ENCODE results near the gene LIMK2. TPM values are rescaled to one million over a fixed set of nuclear protein-coding genes. Genes with fewer than 3 reads are reported as not detected.

Gene LIMK2
- total and polyA plus RNA-seq, 10 of the 15 experiments (the other 5 are each of a cell fraction or from before 2014, with no cell fraction given), result 2.9 to 40.4 (median 26.7) TPM

DNA sequence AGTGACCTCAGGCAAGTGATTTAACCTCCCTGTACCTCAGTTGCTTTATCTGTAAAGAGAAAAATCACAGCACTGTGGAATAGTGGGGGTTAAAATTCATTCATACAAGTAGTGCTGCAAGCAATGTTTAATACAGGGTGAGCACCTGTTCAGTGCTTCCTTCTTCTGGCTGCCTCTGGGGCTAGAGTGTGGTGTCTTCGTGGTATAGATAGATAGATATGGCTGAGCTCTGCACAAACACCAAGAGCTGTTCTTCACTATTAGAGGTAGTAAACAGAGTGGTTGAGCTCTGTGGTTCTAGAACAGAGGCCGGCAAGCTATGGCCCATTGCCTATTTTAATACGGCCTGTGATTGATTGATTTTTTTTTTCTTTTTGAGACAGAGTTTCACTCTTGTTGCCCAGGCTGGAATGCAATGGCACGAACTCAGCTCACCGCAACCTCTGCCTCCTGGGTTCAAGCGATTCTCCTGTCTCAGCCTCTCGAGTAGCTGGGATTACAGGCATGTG lies 32.9 kb downstream of the LIMK2 start:
- ATAC-seq (no peak), DNase-seq (ENCODE audit: low read depth, low spot score) (no peak), FAIRE-seq (no peak)
- no peaks in the 10 kb centered on the region for H3K4me1 ChIP-seq (ENCODE audit: control insufficient read depth, insufficient read depth, low read length)
- H3K4me3 ChIP-seq, result no peak overlapping the region
- H4K20me1 ChIP-seq (ENCODE audit: control insufficient read depth, insufficient read depth), result no peaks in the 10 kb centered on the region; the same call in 1 of the 2 replicates
- peaks cover 10% of the 10 kb centered on the region in 2 experiments for H3K36me3 ChIP-seq (ENCODE audit: control insufficient read depth in 2 of 2, insufficient read depth in 2 of 2, low read length in 1 of 2)
- H3K27ac ChIP-seq (ENCODE audit: control insufficient read depth, insufficient read depth), result no peak overlapping the region
- intact Hi-C loops (cut with micrococcal nuclease; ENCODE audit: unreplicated experiment) (no loop called here), in situ Hi-C loops (cut with MboI) (no loop called here)
- no peak overlapping the region for H3K9ac ChIP-seq (ENCODE audit: control insufficient read depth, insufficient read depth, low read length)
- no peak overlapping the region for H3K4me2 ChIP-seq (ENCODE audit: control insufficient read depth, insufficient read depth)
- 84% methylated on average over 7 of the region's 7 CpGs for WGBS (ENCODE audit: insufficient coverage, insufficient replicate concordance, low lambda C conversion rate, missing lambda C conversion rate)
- no peaks in the 10 kb centered on the region for H3K9me3 ChIP-seq (replicated peaks; ENCODE audit: control insufficient read depth, insufficient read depth, low read length)
- H3K27me3 ChIP-seq (replicated peaks in 1 of 2; ENCODE audit: control insufficient read depth in 2 of 2, insufficient read depth in 2 of 2, low read length in 1 of 2), result no peaks in the 10 kb centered on the region
- TF ChIP-seq PKNOX1 (IDR thresholded peaks at IDR 0.05) (no peak), RUNX3 (IDR thresholded peaks at IDR 0.05; ENCODE audit: low read length) (no peak), JUND (IDR thresholded peaks at IDR 0.05; ENCODE audit: low read depth, low read length) (no peak), ATF7 (IDR thresholded peaks at IDR 0.05; ENCODE audit: low read depth) (no peak), TCF7 (IDR thresholded peaks at IDR 0.05; ENCODE audit: borderline replicate concordance) (no peak), BHLHE40 (IDR thresholded peaks at IDR 0.05; ENCODE audit: borderline replicate concordance in 1 of 2, low read depth in 2 of 2, low read length in 1 of 2) (no peak), PAX5 (IDR thresholded peaks at IDR 0.05; ENCODE audit: borderline replicate concordance, low read depth, low read length) (no peak), IRF3 (IDR thresholded peaks at IDR 0.05) (no peak), IKZF1 (conservative IDR thresholded peaks at IDR 0.05) (no peak), CEBPB (IDR thresholded peaks at IDR 0.05; ENCODE audit: borderline replicate concordance in 1 of 2, low read depth in 2 of 2, low read length in 2 of 2) (no peak), SP1 (IDR thresholded peaks at IDR 0.05; ENCODE audit: low read depth, low read length) (no peak), EP300 (IDR thresholded peaks at IDR 0.05; ENCODE audit: borderline replicate concordance in 1 of 2, control insufficient read depth in 1 of 2, low read depth in 2 of 2, low read length in 2 of 2) (no peak)
- TF ChIP-seq, protein P1, sequence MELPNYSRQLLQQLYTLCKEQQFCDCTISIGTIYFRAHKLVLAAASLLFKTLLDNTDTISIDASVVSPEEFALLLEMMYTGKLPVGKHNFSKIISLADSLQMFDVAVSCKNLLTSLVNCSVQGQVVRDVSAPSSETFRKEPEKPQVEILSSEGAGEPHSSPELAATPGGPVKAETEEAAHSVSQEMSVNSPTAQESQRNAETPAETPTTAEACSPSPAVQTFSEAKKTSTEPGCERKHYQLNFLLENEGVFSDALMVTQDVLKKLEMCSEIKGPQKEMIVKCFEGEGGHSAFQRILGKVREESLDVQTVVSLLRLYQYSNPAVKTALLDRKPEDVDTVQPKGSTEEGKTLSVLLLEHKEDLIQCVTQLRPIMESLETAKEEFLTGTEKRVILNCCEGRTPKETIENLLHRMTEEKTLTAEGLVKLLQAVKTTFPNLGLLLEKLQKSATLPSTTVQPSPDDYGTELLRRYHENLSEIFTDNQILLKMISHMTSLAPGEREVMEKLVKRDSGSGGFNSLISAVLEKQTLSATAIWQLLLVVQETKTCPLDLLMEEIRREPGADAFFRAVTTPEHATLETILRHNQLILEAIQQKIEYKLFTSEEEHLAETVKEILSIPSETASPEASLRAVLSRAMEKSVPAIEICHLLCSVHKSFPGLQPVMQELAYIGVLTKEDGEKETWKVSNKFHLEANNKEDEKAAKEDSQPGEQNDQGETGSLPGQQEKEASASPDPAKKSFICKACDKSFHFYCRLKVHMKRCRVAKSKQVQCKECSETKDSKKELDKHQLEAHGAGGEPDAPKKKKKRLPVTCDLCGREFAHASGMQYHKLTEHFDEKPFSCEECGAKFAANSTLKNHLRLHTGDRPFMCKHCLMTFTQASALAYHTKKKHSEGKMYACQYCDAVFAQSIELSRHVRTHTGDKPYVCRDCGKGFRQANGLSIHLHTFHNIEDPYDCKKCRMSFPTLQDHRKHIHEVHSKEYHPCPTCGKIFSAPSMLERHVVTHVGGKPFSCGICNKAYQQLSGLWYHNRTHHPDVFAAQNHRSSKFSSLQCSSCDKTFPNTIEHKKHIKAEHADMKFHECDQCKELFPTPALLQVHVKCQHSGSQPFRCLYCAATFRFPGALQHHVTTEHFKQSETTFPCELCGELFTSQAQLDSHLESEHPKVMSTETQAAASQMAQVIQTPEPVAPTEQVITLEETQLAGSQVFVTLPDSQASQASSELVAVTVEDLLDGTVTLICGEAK (IDR thresholded peaks at IDR 0.05; ENCODE audit: borderline replicate concordance), result no peak
- ChIA-PET POLR2A (no interaction called here), CTCF (interaction anchor here (0.9 to 2.2 kb wide), 4 partner anchors 15 to 33 kb away, joined by 3 to 6 read pairs (median 4); partner anchors contain the start of gene LIMK2), RAD21 (ENCODE audit: unreplicated experiment) (no interaction called here), SMC1A (ENCODE audit: uncharacterized antibody, unreplicated experiment) (no interaction called here)
- no peak overlapping the region for H2AFZ ChIP-seq (ENCODE audit: control insufficient read depth, low read depth, low read length)
- BruUV-seq (replicated peaks), result no TSS peak
- no peaks in the 10 kb centered on the region; the same call in none of the 2 replicates for H3K79me2 ChIP-seq (ENCODE audit: control insufficient read depth, insufficient read depth, low read length)

Data from GM12878 (cell line).